Measurements from ENCODE around the gene YARS1. TPM values are rescaled to one million over a fixed set of nuclear protein-coding genes. Genes with fewer than 3 reads are reported as not detected.

Gene YARS1
- total RNA-seq, 3 donors from 2014 or later: 47.0 to 66.7 (median 54.8) TPM

- H3K9me3 ChIP-seq: no peaks in the 10 kb centered on the region
- intact Hi-C loops (cut with DNase I, micrococcal nuclease): no loop called here
- no peak for ATAC-seq
- peaks cover 5% of the 10 kb centered on the region for H3K36me3 ChIP-seq (ENCODE audit: low read depth)
- peaks cover 19% of the 10 kb centered on the region for H3K4me1 ChIP-seq (ENCODE audit: low read depth)
- H3K4me3 ChIP-seq: no peak overlapping the region
- no peak for DNase-seq
- TF ChIP-seq, protein P1, sequence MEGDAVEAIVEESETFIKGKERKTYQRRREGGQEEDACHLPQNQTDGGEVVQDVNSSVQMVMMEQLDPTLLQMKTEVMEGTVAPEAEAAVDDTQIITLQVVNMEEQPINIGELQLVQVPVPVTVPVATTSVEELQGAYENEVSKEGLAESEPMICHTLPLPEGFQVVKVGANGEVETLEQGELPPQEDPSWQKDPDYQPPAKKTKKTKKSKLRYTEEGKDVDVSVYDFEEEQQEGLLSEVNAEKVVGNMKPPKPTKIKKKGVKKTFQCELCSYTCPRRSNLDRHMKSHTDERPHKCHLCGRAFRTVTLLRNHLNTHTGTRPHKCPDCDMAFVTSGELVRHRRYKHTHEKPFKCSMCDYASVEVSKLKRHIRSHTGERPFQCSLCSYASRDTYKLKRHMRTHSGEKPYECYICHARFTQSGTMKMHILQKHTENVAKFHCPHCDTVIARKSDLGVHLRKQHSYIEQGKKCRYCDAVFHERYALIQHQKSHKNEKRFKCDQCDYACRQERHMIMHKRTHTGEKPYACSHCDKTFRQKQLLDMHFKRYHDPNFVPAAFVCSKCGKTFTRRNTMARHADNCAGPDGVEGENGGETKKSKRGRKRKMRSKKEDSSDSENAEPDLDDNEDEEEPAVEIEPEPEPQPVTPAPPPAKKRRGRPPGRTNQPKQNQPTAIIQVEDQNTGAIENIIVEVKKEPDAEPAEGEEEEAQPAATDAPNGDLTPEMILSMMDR (IDR thresholded peaks at IDR 0.05): no peak
These were observed 5.2 kb downstream of the YARS1 start for GRCh38 chr1:32811917-32812316.

DNA sequence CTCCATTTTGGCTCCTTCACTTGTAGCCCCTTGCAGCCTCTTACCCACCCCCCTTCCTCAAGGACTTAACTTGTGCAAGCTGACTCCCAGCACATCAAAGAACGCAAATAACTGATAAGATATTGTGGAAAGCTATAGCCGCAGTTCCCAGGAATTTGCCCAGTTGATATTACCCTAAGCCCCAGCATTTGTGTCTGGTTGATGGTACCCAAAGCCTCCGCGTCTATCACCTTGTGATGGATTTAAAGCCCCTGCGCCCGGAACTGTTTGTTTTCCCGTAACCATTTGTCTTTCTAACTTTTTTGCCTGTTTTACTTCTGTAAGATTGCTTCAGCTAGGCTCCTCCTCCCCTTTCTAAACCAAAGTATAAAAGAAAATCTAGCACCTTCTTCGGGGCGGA lies 5.9 kb downstream of the YARS1 start:
- DNase-seq: no peak
- ATAC-seq: no peak
- intact Hi-C loops (cut with DNase I, micrococcal nuclease): no loop called here
- H3K4me1 ChIP-seq (ENCODE audit: low read depth): peaks cover 18% of the 10 kb centered on the region
- no peak overlapping the region for H3K4me3 ChIP-seq
- no peaks in the 10 kb centered on the region for H3K9me3 ChIP-seq
- TF ChIP-seq, protein P1 (IDR thresholded peaks at IDR 0.05): no peak
- peaks cover 5% of the 10 kb centered on the region for H3K36me3 ChIP-seq (ENCODE audit: low read depth)

GRCh38 chr1:32810358-32810757 lies 6.8 kb downstream of the YARS1 start:
- TF ChIP-seq, protein P1 (IDR thresholded peaks at IDR 0.05): no peak
- no peak overlapping the region for H3K4me3 ChIP-seq
- no peaks in the 10 kb centered on the region for H3K9me3 ChIP-seq
- H3K36me3 ChIP-seq (ENCODE audit: low read depth): peaks cover 5% of the 10 kb centered on the region
- no peak for ATAC-seq
- intact Hi-C loops (cut with DNase I, micrococcal nuclease): no loop called here
- H3K4me1 ChIP-seq (ENCODE audit: low read depth): peaks cover 9% of the 10 kb centered on the region
- DNase-seq: no peak

DNA sequence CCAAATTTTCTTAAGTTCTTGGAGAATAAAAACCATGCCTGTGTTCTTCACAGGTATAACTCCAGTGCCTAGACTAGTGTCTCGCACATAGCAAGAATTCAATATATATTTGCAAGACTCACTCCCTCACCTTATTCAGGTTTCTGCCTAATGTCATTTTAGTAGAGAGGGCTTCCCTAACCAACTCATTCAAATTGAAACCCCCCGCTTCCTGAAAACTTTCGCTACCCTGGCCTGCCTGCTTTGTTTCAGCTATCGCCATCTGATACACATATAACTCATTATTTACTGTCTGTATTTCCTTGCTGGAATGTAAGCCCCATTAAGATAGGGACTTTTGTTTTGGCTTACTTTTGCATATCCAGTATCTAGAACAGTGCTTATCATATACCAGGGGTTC lies 8.6 kb downstream of the YARS1 start:
- H3K36me3 ChIP-seq (ENCODE audit: low read depth): peaks cover 5% of the 10 kb centered on the region
- TF ChIP-seq, protein P1 (IDR thresholded peaks at IDR 0.05): no peak

DNA sequence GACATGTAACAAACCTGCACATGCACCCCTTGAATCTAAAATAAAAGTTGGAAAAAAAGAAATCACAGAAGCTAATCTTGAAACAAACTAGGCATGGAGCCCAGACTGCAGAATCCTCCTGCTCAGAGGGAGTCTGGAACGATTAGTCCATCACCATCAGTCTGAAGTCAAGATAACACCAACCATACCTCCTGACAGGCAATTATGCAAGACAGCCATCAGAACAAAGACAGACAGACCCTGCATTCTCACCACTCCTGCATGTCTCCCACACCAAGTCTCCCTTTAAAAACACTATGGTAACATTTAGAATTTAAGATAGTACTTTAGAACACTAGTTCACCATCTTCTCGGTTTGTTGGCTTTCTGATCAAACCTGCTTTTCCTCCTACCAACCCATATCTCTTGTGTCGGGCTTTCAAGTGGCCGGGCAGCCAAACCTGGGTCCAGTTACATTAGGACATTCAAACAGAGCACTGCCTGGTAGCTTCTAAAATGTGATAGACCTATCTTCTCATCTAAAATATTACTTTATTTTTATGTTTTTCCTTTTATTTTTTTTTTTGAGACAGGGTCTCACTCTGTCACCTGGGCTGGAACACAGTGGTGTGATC lies 10.1 kb downstream of the YARS1 start:
- no peak for ATAC-seq

More for the DNA sequence above, 8.6 kb downstream of the YARS1 start:
- DNase-seq (no peak), ATAC-seq (no peak)
- intact Hi-C loops (cut with DNase I, micrococcal nuclease): no loop called here
- Histone ChIP-seq H3K4me3 (no peak overlapping the region), H3K4me1 (ENCODE audit: low read depth) (no peaks in the 10 kb centered on the region), H3K9me3 (no peaks in the 10 kb centered on the region)

More for the DNA sequence above, 10.1 kb downstream of the YARS1 start:
- no peaks in the 10 kb centered on the region for H3K4me1 ChIP-seq (ENCODE audit: low read depth)
- no peak for DNase-seq
- H3K9me3 ChIP-seq: no peaks in the 10 kb centered on the region
- TF ChIP-seq, protein P1 (IDR thresholded peaks at IDR 0.05): no peak
- intact Hi-C loops (cut with DNase I, micrococcal nuclease): no loop called here
- peaks cover 5% of the 10 kb centered on the region for H3K36me3 ChIP-seq (ENCODE audit: low read depth)
- no peak overlapping the region for H3K4me3 ChIP-seq

All from mucosa of descending colon (tissue), 3 donors.